ENCODE results near the gene PAX1. TPM values are rescaled to one million over a fixed set of nuclear protein-coding genes. Genes with fewer than 3 reads are reported as not detected.

PAX1 gene
- total RNA-seq, 1 donor from 2014 or later: not detected

GRCh38 chr20:21706261-21707195, 1.1 kb downstream of the PAX1 start:
- H3K4me3 Mint-ChIP-seq (ENCODE audit: unreplicated experiment): no peak overlapping the region

DNA sequence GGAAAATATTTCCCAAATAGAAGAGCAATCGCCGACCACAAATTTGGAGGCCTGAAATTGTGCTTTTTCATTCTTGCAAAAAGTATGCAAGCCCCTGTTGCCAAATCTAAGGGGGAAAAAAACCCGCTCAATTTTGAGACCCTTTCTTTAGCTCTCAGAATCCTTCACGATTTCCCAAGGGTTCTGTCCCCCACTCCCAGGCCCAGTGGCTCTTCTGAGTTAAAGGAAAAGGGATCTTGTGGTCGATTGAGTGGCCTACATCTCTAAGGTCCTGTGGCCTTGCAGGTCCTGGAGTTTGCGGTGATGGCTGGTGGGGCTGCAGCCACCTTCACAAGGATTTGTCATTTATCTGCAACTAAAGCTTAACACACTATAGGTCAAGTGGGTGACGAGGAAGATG, 1.8 kb downstream of the PAX1 start:
- no peak overlapping the region for H3K4me3 Mint-ChIP-seq (ENCODE audit: unreplicated experiment)
- H3K27me3 Mint-ChIP-seq (ENCODE audit: unreplicated experiment): peaks cover 80% of the 10 kb centered on the region
- no peak for DNase-seq (ENCODE audit: extremely low spot score, unreplicated experiment)
- H3K27ac Mint-ChIP-seq (ENCODE audit: unreplicated experiment): no peak overlapping the region
- peaks cover 3% of the 10 kb centered on the region for H3K4me1 Mint-ChIP-seq (ENCODE audit: unreplicated experiment)
- TF ChIP-seq CTCF (IDR thresholded peaks at IDR 0.05): no peak
- H3K36me3 Mint-ChIP-seq (ENCODE audit: unreplicated experiment): peaks cover 3% of the 10 kb centered on the region
- no peaks in the 10 kb centered on the region for H3K9me3 Mint-ChIP-seq (ENCODE audit: unreplicated experiment)

More at GRCh38 chr20:21706261-21707195, 1.1 kb downstream of the PAX1 start:
- DNase-seq (ENCODE audit: extremely low spot score, unreplicated experiment): no peak
- no peak for TF ChIP-seq CTCF (IDR thresholded peaks at IDR 0.05)
- Mint-ChIP-seq H3K36me3 (ENCODE audit: unreplicated experiment) (peaks cover 3% of the 10 kb centered on the region), H3K27ac (ENCODE audit: unreplicated experiment) (no peak overlapping the region), H3K4me1 (ENCODE audit: unreplicated experiment) (peaks cover 5% of the 10 kb centered on the region), H3K27me3 (ENCODE audit: unreplicated experiment) (peaks cover 83% of the 10 kb centered on the region), H3K9me3 (ENCODE audit: unreplicated experiment) (no peaks in the 10 kb centered on the region)

DNA sequence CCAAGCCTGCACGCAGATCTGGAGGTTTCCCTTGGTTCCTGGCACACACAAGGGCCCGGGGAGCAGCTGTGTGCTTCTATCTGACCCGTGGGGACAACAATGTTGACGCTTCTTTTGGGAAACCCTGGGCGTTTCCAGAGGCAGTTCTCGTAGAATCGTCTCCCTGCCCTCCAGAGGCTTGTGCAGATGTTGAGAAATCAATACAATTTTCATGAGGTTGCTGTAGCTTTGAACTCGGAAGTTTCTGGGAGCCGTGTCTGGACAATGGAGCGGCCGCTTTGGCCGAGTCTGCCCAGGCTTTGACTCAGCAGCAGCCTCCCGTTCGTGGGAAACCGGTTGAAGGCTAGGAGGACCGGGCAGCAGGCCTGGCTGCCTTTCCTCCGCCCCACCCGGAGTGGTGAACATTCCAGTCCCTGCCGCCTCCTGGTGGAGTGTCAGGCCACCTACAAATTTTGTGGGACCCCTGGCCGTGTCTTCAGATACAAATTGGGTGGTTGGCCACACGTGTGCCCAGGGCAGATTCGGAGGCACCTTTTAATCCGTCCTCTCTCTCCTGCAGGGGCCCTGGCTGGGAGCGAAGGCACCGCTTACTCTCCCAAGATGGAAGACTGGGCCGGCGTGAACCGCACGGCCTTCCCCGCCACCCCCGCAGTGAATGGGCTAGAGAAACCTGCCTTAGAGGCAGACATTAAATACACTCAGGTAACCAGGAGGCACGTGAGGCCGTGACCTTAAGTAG, 2.7 kb downstream of the PAX1 start:
- peaks cover 80% of the 10 kb centered on the region for H3K27me3 Mint-ChIP-seq (ENCODE audit: unreplicated experiment)
- no peaks in the 10 kb centered on the region for H3K9me3 Mint-ChIP-seq (ENCODE audit: unreplicated experiment)
- peaks cover 3% of the 10 kb centered on the region for H3K4me1 Mint-ChIP-seq (ENCODE audit: unreplicated experiment)
- H3K4me3 Mint-ChIP-seq (ENCODE audit: unreplicated experiment): no peak overlapping the region
- TF ChIP-seq CTCF (IDR thresholded peaks at IDR 0.05): no peak
- no peak overlapping the region for H3K27ac Mint-ChIP-seq (ENCODE audit: unreplicated experiment)
- peaks cover 3% of the 10 kb centered on the region for H3K36me3 Mint-ChIP-seq (ENCODE audit: unreplicated experiment)
- no peak for DNase-seq (ENCODE audit: extremely low spot score, unreplicated experiment)

DNA sequence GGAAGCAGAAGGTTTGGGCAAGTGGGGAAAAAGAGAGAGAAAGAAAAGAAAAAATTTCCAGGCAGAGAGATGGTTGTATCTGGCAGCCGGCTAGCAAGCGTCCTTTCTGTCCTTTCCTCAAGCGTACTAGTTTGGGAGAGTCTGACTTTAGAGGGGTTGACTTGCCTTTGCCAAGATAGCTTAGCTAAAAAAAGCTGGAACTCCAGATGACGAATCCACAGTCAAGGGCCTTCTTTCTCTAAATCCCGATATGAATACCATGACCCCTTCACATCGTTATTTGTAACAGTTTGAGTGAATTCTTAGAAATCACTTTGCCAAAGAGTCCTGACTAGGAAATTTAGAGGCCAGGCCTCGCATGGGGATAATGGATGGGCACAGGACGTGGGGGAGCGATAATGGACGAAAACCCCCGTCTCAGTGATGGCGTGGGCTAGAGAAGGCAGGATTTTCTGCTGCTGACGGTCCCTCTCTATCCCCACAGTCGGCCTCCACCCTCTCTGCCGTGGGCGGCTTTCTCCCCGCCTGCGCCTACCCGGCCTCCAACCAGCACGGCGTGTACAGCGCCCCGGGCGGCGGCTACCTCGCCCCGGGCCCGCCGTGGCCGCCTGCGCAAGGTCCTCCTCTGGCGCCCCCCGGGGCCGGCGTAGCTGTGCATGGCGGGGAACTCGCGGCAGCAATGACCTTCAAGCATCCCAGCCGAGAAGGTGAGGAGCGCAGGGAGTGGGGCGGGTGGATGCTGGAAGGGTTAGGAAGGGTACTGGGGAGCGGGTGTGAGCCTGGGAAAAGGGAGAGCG, 3.5 kb downstream of the PAX1 start:
- Mint-ChIP-seq H3K27me3 (ENCODE audit: unreplicated experiment) (peaks cover 80% of the 10 kb centered on the region), H3K4me3 (ENCODE audit: unreplicated experiment) (no peak overlapping the region)

More for the DNA sequence above, 3.5 kb downstream of the PAX1 start:
- DNase-seq (ENCODE audit: extremely low spot score, unreplicated experiment): no peak
- Mint-ChIP-seq H3K27ac (ENCODE audit: unreplicated experiment) (no peak overlapping the region), H3K4me1 (ENCODE audit: unreplicated experiment) (peaks cover 3% of the 10 kb centered on the region), H3K9me3 (ENCODE audit: unreplicated experiment) (no peaks in the 10 kb centered on the region), H3K36me3 (ENCODE audit: unreplicated experiment) (peaks cover 3% of the 10 kb centered on the region)
- TF ChIP-seq CTCF (IDR thresholded peaks at IDR 0.05): no peak

All from osteocyte (in vitro differentiated cells).